Tibial artery (tissue), 4 donors: ENCODE data around the gene CTU2.

Experiments used
- DNase-seq, 2 donors: peaks; one replicate each; pipeline ENCODE4 v3.0.0-alpha.2; 2019
- H3K27ac ChIP-seq, 2 donors: fragments of 200-600 bp; sonication (generic) in 1 of 2; 1 replicate in 1 of 2; 2 replicates in 1 of 2; pipeline ENCODE4 v1.5.1; 2018 to 2019; ENCODE audit warnings: mild to moderate bottlenecking in 1 of 2
- H3K27me3 ChIP-seq, 2 donors: fragments of 200-600 bp; sonication (generic) in 1 of 2; one replicate each; pipeline versions ENCODE4 v1.5.1 to v1.6.0; 2016 to 2019
- H3K36me3 ChIP-seq, 3 donors: fragments of 200-600 bp; sonication (generic) in 2 of 3; one replicate each; pipeline ENCODE4 v1.5.1; 2016 to 2019; ENCODE audit warnings: mild to moderate bottlenecking in 2 of 3
- H3K4me1 ChIP-seq, 4 donors: fragments of 200-600 bp; sonication (generic) in 2 of 4; 1 replicate in 3 of 4; 2 replicates in 1 of 4; pipeline ENCODE4 v1.5.1; 2016 to 2019
- H3K4me3 ChIP-seq, 2 donors: fragments of 200-600 bp; sonication (generic) in 1 of 2; 1 replicate in 1 of 2; 2 replicates in 1 of 2; pipeline ENCODE4 v1.5.1; 2018 to 2019; ENCODE audit warnings: mild to moderate bottlenecking in 2 of 2
- H3K9me3 ChIP-seq, 3 donors: fragments of 200-600 bp; sonication (generic) in 1 of 3; one replicate each; pipeline ENCODE4 v1.5.1; 2016 to 2019
- intact Hi-C: fragments of 100-400 bp; cut with DNase I; formaldehyde crosslinking; loops from one replicate; pipeline ENCODE4 v1.15.0; 2023; ENCODE audit warnings: low total_unique reads
- TF ChIP-seq, protein P1 (sequence below), 2 experiments: fragments of 200-600 bp in 1 of 2; fragments of 450-650 bp in 1 of 2; IDR thresholded peaks; one replicate each; pipeline ENCODE4 v1.5.1; 2017 to 2019; ENCODE audit warnings: antibody characterized with exemption in 2 of 2, mild to moderate bottlenecking in 1 of 2, moderate library complexity in 1 of 2

CTU2 gene

DNA sequence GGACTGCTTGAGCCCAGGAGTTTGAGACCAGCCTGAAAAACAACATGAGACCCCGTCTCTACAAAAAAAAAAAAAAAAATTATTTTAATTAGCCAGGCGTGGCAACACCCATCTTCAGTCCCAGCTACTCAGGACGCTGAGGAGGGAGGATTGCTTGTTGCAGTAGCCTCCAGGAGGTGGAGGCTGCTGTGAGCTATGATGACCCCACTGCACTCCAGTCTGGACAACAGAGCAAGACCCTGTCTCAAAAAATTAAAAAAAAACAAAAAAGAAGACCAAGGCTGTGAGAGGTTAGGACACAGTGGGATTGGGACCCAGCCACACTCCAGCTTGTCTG is 18.7 kb upstream of the CTU2 start:
- H3K27ac ChIP-seq = no peak overlapping the region
- intact Hi-C loops = no loop called here

DNA sequence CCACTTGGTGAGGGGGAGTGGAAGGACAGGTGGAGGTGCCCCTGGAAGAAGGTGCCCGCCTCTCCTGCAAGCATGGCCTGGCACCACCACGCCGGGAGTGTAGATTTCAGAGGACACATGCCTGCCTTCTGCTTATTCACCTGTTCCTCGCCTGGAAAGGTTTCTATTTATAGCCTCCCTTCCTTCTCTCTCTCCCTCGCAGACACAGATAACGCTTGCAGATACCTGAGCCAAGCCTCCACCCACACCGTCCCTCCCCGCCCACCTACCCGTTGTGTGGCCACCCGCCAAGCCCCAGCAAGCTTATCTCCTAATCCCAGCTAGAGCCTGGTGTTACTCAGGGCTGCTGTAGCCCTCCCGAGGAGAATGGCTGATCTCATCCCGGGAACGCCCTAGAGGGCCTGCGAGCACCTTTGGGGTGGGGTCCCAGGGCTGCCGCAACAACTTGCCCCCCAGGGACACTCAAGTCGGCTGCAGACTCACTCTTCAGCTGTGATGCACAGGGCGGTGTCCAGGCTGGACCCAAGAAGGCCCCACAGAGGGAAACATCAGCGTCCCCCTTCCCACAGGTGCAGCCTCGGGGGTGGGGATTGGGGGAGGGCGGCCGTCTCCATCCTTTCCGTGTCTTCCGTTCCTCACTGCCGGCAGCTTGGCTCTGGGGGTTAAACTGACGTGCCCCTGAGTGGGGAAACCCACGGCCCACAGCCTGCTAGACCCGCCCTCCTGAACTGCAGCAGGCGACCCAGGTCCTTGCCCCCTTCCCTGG is 18.1 kb upstream of the CTU2 start:
- peaks cover 2 to 94% of the 10 kb centered on the region in 2 donors for H3K27me3 ChIP-seq
- no peaks in the 10 kb centered on the region for H3K36me3 ChIP-seq
- H3K9me3 ChIP-seq = no peaks in the 10 kb centered on the region
- H3K4me1 ChIP-seq = peaks cover 0 to 22% (median 19%) of the 10 kb centered on the region in 4 donors
- no peak overlapping the region for H3K27ac ChIP-seq
- TF ChIP-seq, protein P1, sequence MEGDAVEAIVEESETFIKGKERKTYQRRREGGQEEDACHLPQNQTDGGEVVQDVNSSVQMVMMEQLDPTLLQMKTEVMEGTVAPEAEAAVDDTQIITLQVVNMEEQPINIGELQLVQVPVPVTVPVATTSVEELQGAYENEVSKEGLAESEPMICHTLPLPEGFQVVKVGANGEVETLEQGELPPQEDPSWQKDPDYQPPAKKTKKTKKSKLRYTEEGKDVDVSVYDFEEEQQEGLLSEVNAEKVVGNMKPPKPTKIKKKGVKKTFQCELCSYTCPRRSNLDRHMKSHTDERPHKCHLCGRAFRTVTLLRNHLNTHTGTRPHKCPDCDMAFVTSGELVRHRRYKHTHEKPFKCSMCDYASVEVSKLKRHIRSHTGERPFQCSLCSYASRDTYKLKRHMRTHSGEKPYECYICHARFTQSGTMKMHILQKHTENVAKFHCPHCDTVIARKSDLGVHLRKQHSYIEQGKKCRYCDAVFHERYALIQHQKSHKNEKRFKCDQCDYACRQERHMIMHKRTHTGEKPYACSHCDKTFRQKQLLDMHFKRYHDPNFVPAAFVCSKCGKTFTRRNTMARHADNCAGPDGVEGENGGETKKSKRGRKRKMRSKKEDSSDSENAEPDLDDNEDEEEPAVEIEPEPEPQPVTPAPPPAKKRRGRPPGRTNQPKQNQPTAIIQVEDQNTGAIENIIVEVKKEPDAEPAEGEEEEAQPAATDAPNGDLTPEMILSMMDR (IDR thresholded peaks at IDR 0.05) = no peak
- DNase-seq = no peak
- H3K4me3 ChIP-seq = no peak overlapping the region
- intact Hi-C loops = no loop called here

More for the DNA sequence above, 18.7 kb upstream of the CTU2 start:
- no peak for DNase-seq
- peaks cover 0 to 22% (median 19%) of the 10 kb centered on the region in 4 donors for H3K4me1 ChIP-seq
- H3K27me3 ChIP-seq = peaks cover 2 to 94% of the 10 kb centered on the region in 2 donors
- H3K4me3 ChIP-seq = no peak overlapping the region
- TF ChIP-seq, protein P1 (IDR thresholded peaks at IDR 0.05) = no peak
- no peaks in the 10 kb centered on the region for H3K36me3 ChIP-seq
- no peaks in the 10 kb centered on the region for H3K9me3 ChIP-seq

DNA sequence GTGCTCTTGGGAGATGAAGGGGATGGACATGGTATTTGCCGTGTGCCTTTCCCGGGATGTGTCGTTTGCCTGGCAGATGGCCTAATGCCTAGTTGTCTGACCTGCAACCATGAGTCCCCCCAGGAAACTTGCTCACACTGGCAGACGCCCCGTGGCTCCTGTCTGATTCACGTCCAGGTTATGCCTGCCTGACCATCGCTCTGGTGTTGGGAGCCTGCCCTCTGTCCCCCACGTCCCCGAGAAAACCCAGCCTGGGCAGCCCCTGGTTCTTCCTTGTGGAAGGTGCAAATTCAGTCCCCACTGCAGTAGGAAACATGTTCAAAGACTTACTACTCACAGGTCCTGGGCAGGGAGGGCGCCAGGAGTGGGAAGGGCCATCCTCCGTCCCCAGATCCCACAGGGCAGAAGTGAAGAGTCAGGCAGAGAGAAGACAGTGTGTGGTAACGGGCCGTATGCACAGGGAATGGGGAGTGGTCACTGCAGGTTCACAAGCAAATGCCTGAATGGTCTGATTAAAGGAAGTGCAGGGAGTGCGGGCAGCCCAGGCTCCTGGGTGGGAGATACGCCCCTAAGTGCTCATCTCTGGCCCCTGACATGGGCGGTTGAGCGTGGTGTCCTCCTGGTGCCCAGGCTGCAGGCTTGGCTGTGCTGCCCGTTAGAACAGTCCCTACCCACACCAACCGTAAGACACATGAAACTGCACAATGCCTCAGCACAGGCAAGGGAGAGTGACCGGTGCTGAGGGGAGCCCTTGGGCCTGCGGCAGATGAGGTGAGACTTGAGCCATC is 15.8 kb upstream of the CTU2 start:
- Histone ChIP-seq H3K4me3 (no peak overlapping the region), H3K36me3 (peaks cover 0 to under 1% (median 0%) of the 10 kb centered on the region in 3 donors), H3K9me3 (no peaks in the 10 kb centered on the region), H3K27ac (no peak overlapping the region), H3K27me3 (peaks cover 2 to 74% of the 10 kb centered on the region in 2 donors), H3K4me1 (peaks cover 0 to 18% (median 15%) of the 10 kb centered on the region in 4 donors)
- no peak for DNase-seq
- intact Hi-C loops = no loop called here
- TF ChIP-seq, protein P1 (IDR thresholded peaks at IDR 0.05) = no peak

DNA sequence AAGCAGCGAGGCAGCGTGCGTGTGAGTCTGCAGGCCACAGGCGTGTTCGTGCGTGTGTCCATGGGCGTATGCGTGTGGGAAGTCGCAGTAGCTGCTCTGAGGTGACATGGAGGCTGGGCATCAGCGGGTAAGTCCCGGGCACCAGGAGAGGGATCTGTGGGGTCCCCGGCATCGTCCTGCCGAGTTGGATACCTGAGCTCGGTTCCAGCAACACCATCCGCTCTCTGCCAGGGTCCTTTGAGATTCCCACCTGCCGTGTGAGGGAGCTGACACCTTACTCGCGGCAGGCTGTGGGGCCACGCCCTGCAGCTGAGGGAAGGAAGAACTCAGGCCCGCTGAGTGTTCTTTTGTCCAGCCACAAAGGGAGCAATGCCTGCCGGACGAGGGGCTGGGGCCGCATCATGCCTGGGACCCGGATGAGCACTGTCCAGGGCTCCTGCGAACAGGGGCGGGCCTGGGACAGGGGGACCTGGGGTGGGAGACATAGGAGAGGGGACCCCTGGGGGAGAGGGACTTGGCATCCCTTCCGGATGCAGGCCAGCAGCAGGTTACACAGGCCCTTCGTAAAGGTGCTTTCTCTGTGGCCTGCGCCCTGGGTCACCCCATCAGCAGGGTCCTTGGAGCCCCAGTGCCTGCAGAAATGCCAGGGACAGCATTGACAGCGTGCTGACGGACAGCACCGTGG is 15.0 kb upstream of the CTU2 start:
- peaks cover 0 to 67% of the 10 kb centered on the region in 2 donors for H3K27me3 ChIP-seq
- H3K4me1 ChIP-seq = peaks cover 0 to 11% (median 7%) of the 10 kb centered on the region in 4 donors
- TF ChIP-seq, protein P1 (IDR thresholded peaks at IDR 0.05) = no peak
- intact Hi-C loops = no loop called here
- H3K36me3 ChIP-seq = peaks cover 0 to 8% (median 0%) of the 10 kb centered on the region in 3 donors
- DNase-seq = no peak
- no peak overlapping the region for H3K4me3 ChIP-seq
- H3K9me3 ChIP-seq = no peaks in the 10 kb centered on the region
- no peak overlapping the region for H3K27ac ChIP-seq

DNA sequence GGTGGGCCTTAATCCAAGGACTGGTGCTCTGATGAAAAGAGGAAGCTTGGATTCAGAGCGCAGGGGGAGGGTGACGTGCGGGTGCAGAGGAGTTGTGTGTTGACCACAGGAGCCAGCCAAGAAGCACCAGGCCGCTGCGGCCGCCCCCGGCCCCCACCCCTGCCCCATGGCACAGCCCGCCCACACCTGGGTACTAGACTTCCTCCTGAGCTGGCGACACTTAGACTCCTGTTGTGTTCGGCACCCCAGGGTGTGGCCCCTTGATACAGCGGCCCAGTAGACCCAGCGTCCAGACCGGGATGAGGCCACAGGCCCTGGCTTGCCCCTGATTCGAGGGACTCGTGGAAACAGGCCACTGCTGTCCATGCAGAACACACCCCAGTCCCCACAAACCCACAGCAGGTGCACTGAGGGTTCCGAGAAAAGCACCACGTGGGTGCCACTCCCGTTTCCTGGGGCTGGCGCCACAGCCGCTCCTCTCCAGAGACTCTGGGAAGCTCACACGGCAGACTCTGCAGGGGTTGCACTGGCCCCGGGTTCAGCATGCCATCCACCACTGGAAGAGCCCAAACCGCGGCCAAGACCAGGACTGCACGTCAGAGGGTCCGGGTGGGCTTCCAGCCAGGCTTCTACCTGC is 14.3 kb upstream of the CTU2 start:
- Histone ChIP-seq H3K4me1 (peaks cover 0 to 3% (median under 1%) of the 10 kb centered on the region in 4 donors), H3K27me3 (peaks cover 0 to 60% of the 10 kb centered on the region in 2 donors), H3K9me3 (no peaks in the 10 kb centered on the region), H3K36me3 (peaks cover 2 to 15% (median 7%) of the 10 kb centered on the region in 3 donors), H3K27ac (no peak overlapping the region), H3K4me3 (no peak overlapping the region)
- TF ChIP-seq, protein P1 (IDR thresholded peaks at IDR 0.05) = no peak
- intact Hi-C loops = no loop called here
- peak in 1 of 2 donors; percentile 49 for DNase-seq
